Measurements from ENCODE around the gene PLLP. TPM values are rescaled to one million over a fixed set of nuclear protein-coding genes. Genes with fewer than 3 reads are reported as not detected.
A peak's percentile ranks its signal among the peaks of the same experiment; 100 is the strongest.

The PLLP gene
- total and polyA plus RNA-seq, 10 of the 15 experiments (the other 5 are each of a cell fraction or from before 2014, with no cell fraction given), result 0.21 to 5.8 (median 0.67) TPM

DNA sequence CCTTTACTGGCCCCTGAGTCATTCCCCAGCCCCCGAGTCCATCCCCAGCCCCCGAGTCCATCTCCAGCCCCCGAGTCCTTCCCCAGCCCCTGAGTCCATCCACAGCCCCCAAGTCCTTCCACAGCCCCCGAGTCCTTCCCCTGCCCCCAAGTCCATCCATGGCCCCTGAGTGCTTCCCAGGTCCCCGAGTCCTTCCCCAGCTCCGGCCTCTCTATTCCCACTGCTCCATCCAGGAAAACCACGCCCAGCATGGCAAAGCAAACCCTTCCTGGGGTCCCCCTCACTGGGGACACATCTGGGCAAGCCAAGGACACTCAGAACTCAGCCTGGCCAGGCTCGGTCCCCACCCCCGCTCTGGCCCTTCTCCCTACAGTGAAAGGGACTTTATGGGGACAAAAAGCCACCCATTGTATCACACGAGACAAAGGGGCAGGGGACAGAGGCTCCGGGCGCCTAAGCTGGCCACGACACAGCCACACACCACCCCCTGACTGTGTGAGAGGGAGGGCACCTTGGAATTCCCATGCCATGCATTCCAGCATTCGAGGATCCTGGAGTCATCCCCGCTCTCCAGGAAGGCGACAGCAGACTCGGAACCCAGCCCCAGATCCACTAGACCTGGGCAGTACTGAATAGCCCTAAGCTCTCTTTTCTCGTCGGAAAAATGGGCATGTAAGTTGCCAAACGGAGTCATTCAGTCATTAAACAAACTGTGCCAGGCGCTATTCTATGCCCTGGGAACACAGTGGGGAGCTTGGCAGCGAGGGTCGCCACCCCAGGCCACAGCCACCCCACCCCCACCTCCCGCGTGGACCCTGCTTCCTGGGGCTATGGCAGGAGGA is 14.0 kb downstream of the PLLP start (continued):
- TF ChIP-seq, protein P1, sequence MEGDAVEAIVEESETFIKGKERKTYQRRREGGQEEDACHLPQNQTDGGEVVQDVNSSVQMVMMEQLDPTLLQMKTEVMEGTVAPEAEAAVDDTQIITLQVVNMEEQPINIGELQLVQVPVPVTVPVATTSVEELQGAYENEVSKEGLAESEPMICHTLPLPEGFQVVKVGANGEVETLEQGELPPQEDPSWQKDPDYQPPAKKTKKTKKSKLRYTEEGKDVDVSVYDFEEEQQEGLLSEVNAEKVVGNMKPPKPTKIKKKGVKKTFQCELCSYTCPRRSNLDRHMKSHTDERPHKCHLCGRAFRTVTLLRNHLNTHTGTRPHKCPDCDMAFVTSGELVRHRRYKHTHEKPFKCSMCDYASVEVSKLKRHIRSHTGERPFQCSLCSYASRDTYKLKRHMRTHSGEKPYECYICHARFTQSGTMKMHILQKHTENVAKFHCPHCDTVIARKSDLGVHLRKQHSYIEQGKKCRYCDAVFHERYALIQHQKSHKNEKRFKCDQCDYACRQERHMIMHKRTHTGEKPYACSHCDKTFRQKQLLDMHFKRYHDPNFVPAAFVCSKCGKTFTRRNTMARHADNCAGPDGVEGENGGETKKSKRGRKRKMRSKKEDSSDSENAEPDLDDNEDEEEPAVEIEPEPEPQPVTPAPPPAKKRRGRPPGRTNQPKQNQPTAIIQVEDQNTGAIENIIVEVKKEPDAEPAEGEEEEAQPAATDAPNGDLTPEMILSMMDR (IDR thresholded peaks at IDR 0.05 in 2 of 3, conservative IDR thresholded peaks at IDR 0.05 in 1 of 3; ENCODE audit: control insufficient read depth in 2 of 3, extremely low read depth in 1 of 3, insufficient read depth in 1 of 3, low read depth in 3 of 3, low read length in 3 of 3), result no peak

DNA sequence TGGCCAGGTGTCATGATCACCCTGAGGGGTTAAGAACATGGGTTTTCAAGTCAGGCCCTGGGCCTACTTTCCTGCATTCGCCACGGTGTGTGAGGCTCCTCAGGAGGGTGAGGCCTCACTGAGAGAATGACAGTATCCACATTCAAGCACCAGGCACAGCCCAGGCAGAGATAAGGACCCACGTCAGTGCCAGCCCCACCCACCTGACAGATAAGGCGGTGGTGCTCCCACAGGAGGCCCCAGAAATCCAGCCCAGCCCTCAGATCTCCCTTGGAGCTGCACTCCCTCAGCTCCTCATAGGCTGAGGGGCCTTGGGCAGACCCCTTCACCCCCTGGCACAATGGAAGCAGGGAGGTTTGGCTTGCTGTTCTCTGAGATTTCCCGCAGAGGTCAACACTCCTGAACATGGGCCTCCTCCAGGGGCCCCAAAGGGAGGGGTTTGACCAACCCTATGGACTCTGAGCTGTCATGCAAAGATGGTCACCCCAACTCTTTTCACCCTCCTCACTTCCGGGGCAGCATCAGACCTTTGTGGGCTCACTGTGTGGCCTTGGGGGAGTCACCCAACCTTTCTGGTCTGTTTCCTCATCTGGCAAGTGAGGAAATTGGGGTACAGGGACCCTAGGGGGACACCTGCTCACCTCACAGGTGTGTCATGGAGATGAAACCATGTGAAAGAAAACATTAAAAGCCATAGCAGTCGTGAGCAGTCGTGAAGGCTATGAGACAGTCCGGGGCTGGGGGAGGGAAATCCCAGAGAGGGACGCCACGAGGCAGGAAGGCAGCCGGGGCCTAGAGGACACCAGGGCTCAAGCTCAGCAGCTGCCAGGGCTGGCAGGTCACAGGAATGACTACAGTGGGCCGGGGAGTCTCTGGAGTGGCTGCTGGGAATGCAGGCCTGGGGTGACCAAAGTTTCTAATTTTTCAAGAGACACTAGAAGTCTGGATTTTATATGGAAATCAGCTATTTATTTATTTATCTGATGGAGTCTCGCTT is 15.4 kb downstream of the PLLP start:
- H3K27ac ChIP-seq (ENCODE audit: control insufficient read depth, insufficient read depth), result no peak overlapping the region
- no peaks in the 10 kb centered on the region for H3K4me1 ChIP-seq (ENCODE audit: control insufficient read depth, insufficient read depth, low read length)
- H4K20me1 ChIP-seq (ENCODE audit: control insufficient read depth, insufficient read depth), result no peaks in the 10 kb centered on the region
- H3K4me3 ChIP-seq, result no peak overlapping the region
- DNase-seq (ENCODE audit: low read depth, low spot score) (no peak), ATAC-seq (peak; percentile 30), FAIRE-seq (no peak)
- intact Hi-C loops (cut with micrococcal nuclease; ENCODE audit: unreplicated experiment) (no loop called here), in situ Hi-C loops (cut with MboI) (no loop called here)
- H3K9ac ChIP-seq (ENCODE audit: control insufficient read depth, insufficient read depth, low read length), result no peak overlapping the region
- no peak overlapping the region for H3K4me2 ChIP-seq (ENCODE audit: control insufficient read depth, insufficient read depth)
- H3K79me2 ChIP-seq (ENCODE audit: control insufficient read depth, insufficient read depth, low read length), result no peaks in the 10 kb centered on the region
- ChIA-PET CTCF (no interaction called here), RAD21 (ENCODE audit: unreplicated experiment) (no interaction called here), SMC1A (ENCODE audit: uncharacterized antibody, unreplicated experiment) (interaction anchor here (0.8 to 1.3 kb wide), 3 partner anchors 9 to 49 kb away, joined by 3 to 6 read pairs (median 3); partner anchors contain the start of gene ARL2BP), POLR2A (interaction anchor here (0.6 kb wide), 2 partner anchors 13 to 47 kb away, joined by 3 to 4 read pairs; no protein-coding TSS in a partner anchor)
- H3K27me3 ChIP-seq (replicated peaks in 1 of 2; ENCODE audit: control insufficient read depth in 2 of 2, insufficient read depth in 2 of 2, low read length in 1 of 2), result no peaks in the 10 kb centered on the region
- WGBS (ENCODE audit: insufficient coverage, insufficient replicate concordance, low lambda C conversion rate, missing lambda C conversion rate), result 31% methylated on average over 13 of the region's 14 CpGs
- no peak overlapping the region; the same call in 1 of the 2 replicates for H2AFZ ChIP-seq (ENCODE audit: control insufficient read depth, low read depth, low read length)
- no TSS peak for BruUV-seq (replicated peaks)
- H3K9me3 ChIP-seq (replicated peaks; ENCODE audit: control insufficient read depth, insufficient read depth, low read length), result no peaks in the 10 kb centered on the region
- H3K36me3 ChIP-seq (ENCODE audit: control insufficient read depth in 2 of 2, insufficient read depth in 2 of 2, low read length in 1 of 2), result no peaks in the 10 kb centered on the region
- TF ChIP-seq RFX5 (IDR thresholded peaks at IDR 0.05; ENCODE audit: low read depth, low read length) (no peak), NRF1 (conservative IDR thresholded peaks at IDR 0.05; ENCODE audit: low read depth, low read length) (no peak), MYC (IDR thresholded peaks at IDR 0.05; ENCODE audit: insufficient read depth, insufficient read length, insufficient replicate concordance, low read length, severe bottlenecking) (no peak), ZBED1 (IDR thresholded peaks at IDR 0.05; ENCODE audit: borderline replicate concordance) (no peak), TBL1XR1 (IDR thresholded peaks at IDR 0.05; ENCODE audit: low read depth, low read length) (no peak), IRF4 (IDR thresholded peaks at IDR 0.05; ENCODE audit: low read depth, low read length) (no peak), REST (IDR thresholded peaks at IDR 0.05; ENCODE audit: low read depth, low read length) (no peak), NR2C1 (IDR thresholded peaks at IDR 0.05) (no peak), ZNF217 (IDR thresholded peaks at IDR 0.05) (no peak), FOXM1 (IDR thresholded peaks at IDR 0.05; ENCODE audit: low read depth, low read length) (no peak)
- TF ChIP-seq, protein P2, sequence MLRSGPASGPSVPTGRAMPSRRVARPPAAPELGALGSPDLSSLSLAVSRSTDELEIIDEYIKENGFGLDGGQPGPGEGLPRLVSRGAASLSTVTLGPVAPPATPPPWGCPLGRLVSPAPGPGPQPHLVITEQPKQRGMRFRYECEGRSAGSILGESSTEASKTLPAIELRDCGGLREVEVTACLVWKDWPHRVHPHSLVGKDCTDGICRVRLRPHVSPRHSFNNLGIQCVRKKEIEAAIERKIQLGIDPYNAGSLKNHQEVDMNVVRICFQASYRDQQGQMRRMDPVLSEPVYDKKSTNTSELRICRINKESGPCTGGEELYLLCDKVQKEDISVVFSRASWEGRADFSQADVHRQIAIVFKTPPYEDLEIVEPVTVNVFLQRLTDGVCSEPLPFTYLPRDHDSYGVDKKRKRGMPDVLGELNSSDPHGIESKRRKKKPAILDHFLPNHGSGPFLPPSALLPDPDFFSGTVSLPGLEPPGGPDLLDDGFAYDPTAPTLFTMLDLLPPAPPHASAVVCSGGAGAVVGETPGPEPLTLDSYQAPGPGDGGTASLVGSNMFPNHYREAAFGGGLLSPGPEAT (IDR thresholded peaks at IDR 0.05; ENCODE audit: low read depth), result no peak
